PC-3 (cell line): ENCODE measurements around the gene N4BP2L1. TPM values are rescaled to one million over a fixed set of nuclear protein-coding genes. Genes with fewer than 3 reads are reported as not detected.

Experiments used
- ATAC-seq: fragments of 200-7000 bp; cut with Tn5 transposase; 2 replicates; pipeline ENCODE4 v1.9.1; 2020; ENCODE audit warnings: mild to moderate bottlenecking, moderate library complexity
- Bru-seq: library from RNA; stranded (reverse); fragments of 400-500 nt; gene quantifications from one replicate; lab custom pipeline; 2021; lab: Mats Ljungman, UMichigan
- BruChase-seq, 2 experiments: library from RNA; stranded (reverse); fragments of 400-500 nt; gene quantifications; one replicate each; lab custom pipeline; 2021; lab: Mats Ljungman, UMichigan
- BruUV-seq: library from RNA; stranded (reverse); fragments of 400-500 nt; replicated peaks from 2 replicates; lab custom pipeline; 2021; lab: Mats Ljungman, UMichigan
- CTCF ChIA-PET: fragments of 300-600 bp; sonication (Branson Sonifier 250); formaldehyde crosslinking; loops from one replicate; lab custom pipeline; 2022; ENCODE audit warnings: antibody characterized with exemption; lab: Charles Lee
- POLR2A ChIA-PET: fragments of 300-600 bp; sonication (Branson Sonifier 250); formaldehyde crosslinking; loops from one replicate; lab custom pipeline; 2022; ENCODE audit warnings: antibody characterized with exemption; ENCODE audit not compliant: unreplicated experiment; lab: Charles Lee
- DNase-seq: peaks from one replicate; pipeline ENCODE4 v3.0.0-alpha.2; 2015
- H2AFZ ChIP-seq: fragments of 300-600 bp; sonication (generic); 2 replicates; pipeline ENCODE4 v1.6.0; 2016; ENCODE audit warnings: antibody characterized with exemption, low read length
- H3F3A ChIP-seq: fragments of 300-600 bp; sonication (generic); one replicate; pipeline ENCODE4 v1.6.0; 2017; ENCODE audit warnings: antibody characterized with exemption, low read length, control low read depth, mild to moderate bottlenecking; ENCODE audit not compliant: unreplicated experiment
- H3K27ac ChIP-seq: fragments of 300-600 bp; sonication (generic); 2 replicates; pipeline ENCODE4 v1.5.1; 2016; ENCODE audit warnings: mild to moderate bottlenecking, low read length
- H3K27me3 ChIP-seq: fragments of 300-600 bp; sonication (generic); 2 replicates; pipeline ENCODE4 v1.6.1; 2016; ENCODE audit warnings: low read length, mixed read lengths
- H3K36me3 ChIP-seq: fragments of 300-600 bp; sonication (generic); 2 replicates; pipeline ENCODE4 v1.6.1; 2016; ENCODE audit warnings: low read depth, mixed run types, low read length, mixed read lengths
- H3K4me1 ChIP-seq: fragments of 300-600 bp; sonication (generic); 2 replicates; pipeline ENCODE4 v1.5.1; 2016; ENCODE audit warnings: low read length; ENCODE audit not compliant: insufficient read depth
- H3K4me2 ChIP-seq: fragments of 300-600 bp; sonication (generic); 2 replicates; pipeline ENCODE4 v1.6.0; 2016; ENCODE audit warnings: low read length
- H3K4me3 ChIP-seq: fragments of 300-600 bp; sonication (generic); 2 replicates; pipeline ENCODE4 v1.5.1; 2016; ENCODE audit warnings: mild to moderate bottlenecking, low read length, mixed read lengths
- H3K79me2 ChIP-seq: fragments of 300-600 bp; sonication (generic); 2 replicates; pipeline ENCODE4 v1.6.1; 2017; ENCODE audit warnings: low read length, mixed read lengths
- H3K9ac ChIP-seq: fragments of 300-600 bp; sonication (generic); 2 replicates; pipeline ENCODE4 v1.6.0; 2016; ENCODE audit warnings: mild to moderate bottlenecking, low read length
- H3K9me2 ChIP-seq: fragments of 300-600 bp; sonication (generic); replicated peaks from 2 replicates; pipeline ENCODE4 v1.6.1; 2016; ENCODE audit warnings: mixed run types, low read length, mixed read lengths
- H3K9me3 ChIP-seq: fragments of 300-600 bp; sonication (generic); 2 replicates; pipeline ENCODE4 v1.6.1; 2016; ENCODE audit warnings: low read length, mixed read lengths
- H4K20me1 ChIP-seq: fragments of 300-600 bp; sonication (generic); 2 replicates; pipeline ENCODE4 v1.6.1; 2016; ENCODE audit warnings: low read length, mixed read lengths
- CTCF ChIP-seq: fragments of 300-600 bp; sonication (generic); conservative IDR thresholded peaks from 2 replicates; pipeline ENCODE4 v1.5.1; 2017; ENCODE audit warnings: antibody characterized with exemption, low read depth, mild to moderate bottlenecking, low read length
- EZH2phosphoT487 ChIP-seq: fragments of 300-600 bp; sonication (generic); IDR thresholded peaks from 2 replicates; pipeline ENCODE4 v1.6.1; 2018; ENCODE audit warnings: mild to moderate bottlenecking, antibody characterized with exemption, low read length, borderline replicate concordance
- intact Hi-C: fragments of 100-400 bp; cut with micrococcal nuclease; formaldehyde crosslinking; loops from 2 replicates; pipeline ENCODE4 v1.9.0; 2023
- long read RNA-seq: library from polyadenylated mRNA; unstranded; transcript quantifications from one replicate; pipeline ENCODE4 v2.0.0, GENCODE V29; 2021; ENCODE audit not compliant: unreplicated experiment
- total RNA-seq: library from RNA; depleted of rRNA; stranded (reverse); fragments of >200 nt; gene quantifications from 2 replicates; pipeline ENCODE4 v1.2.3, GENCODE V29; 2014; rRNA removed

The N4BP2L1 gene
- total RNA-seq, result 0.15 and 0.17 TPM in 2 replicates
- Bru-seq, nascent RNA, result percentile 38 among the genes with signal in this experiment
- percentile 52 among the genes with signal in this experiment for BruChase-seq, experiment 1, labeled RNA remaining after a 6-hour chase
- BruChase-seq, experiment 2, labeled RNA remaining after a 2-hour chase, result percentile 57 among the genes with signal in this experiment
- long read RNA-seq, partial matches to known transcripts, result 1 of 6 reads
- long read RNA-seq, other reads (novel, unspliced or antisense), result 3 of 6 reads

- BruUV-seq, result no TSS peak
- no peak within 1 kb of the TSS for H3K27ac ChIP-seq
- H3K9ac ChIP-seq, result peak within 1 kb of the TSS; percentile 27; the same call in 1 of the 2 replicates
- H3K4me1 ChIP-seq, result peaks cover 8% of the 10 kb centered on the region; the same call in 1 of the 2 replicates
- peak; percentile 70 for ATAC-seq
- H3K9me3 ChIP-seq, result no peaks in the 10 kb centered on the region
- H3K79me2 ChIP-seq, result no peaks in the 10 kb centered on the region
- H3K4me2 ChIP-seq, result peak within 1 kb of the TSS; percentile 93
- peak within 1 kb of the TSS; percentile 96 for H2AFZ ChIP-seq
- no peaks in the 10 kb centered on the region for H3K27me3 ChIP-seq
- DNase-seq, result peak; percentile 32
- no peak for TF ChIP-seq EZH2phosphoT487
- TF ChIP-seq CTCF, result no peak
- H3F3A ChIP-seq, result no peaks in the 10 kb centered on the region
- H4K20me1 ChIP-seq, result no peaks in the 10 kb centered on the region
- H3K9me2 ChIP-seq, result no peaks in the 10 kb centered on the region
- POLR2A ChIA-PET, result interaction anchor here (0.5 to 0.7 kb wide), 2 partner anchors 13 to 96 kb away, joined by 3 read pairs; no protein-coding TSS in a partner anchor
- CTCF ChIA-PET, result no interaction called here
- intact Hi-C loops, result loop anchor here (10.0 kb wide), 1 partner anchor 113 kb away; the partner anchor contains the start of genes BRCA2 and ZAR1L
- peak within 1 kb of the TSS; percentile 80 for H3K4me3 ChIP-seq
- no peaks in the 10 kb centered on the region for H3K36me3 ChIP-seq
These were observed at the start of gene N4BP2L1 for GRCh38 chr13:32427852-32428580. Gene N4BP2L1 (minus strand): TSS chr13:32428130. CDS start chr13:32428082, 48 bp downstream.

GRCh38 chr13:32476892-32477291, 49.0 kb upstream of the N4BP2L1 start:
- ChIA-PET POLR2A (no interaction called here), CTCF (no interaction called here)
- no peak overlapping the region for H3K27ac ChIP-seq
- no peaks in the 10 kb centered on the region for H3K36me3 ChIP-seq
- no peaks in the 10 kb centered on the region for H3K9me2 ChIP-seq
- no peaks in the 10 kb centered on the region for H3K9me3 ChIP-seq
- no peaks in the 10 kb centered on the region for H4K20me1 ChIP-seq
- no TSS peak for BruUV-seq
- no peak overlapping the region for H3K4me2 ChIP-seq
- H3F3A ChIP-seq, result no peaks in the 10 kb centered on the region
- H3K9ac ChIP-seq, result no peak overlapping the region
- peaks cover 8% of the 10 kb centered on the region; the same call in 1 of the 2 replicates for H3K4me1 ChIP-seq
- no peaks in the 10 kb centered on the region for H3K79me2 ChIP-seq
- intact Hi-C loops, result no loop called here
- no peak for TF ChIP-seq CTCF
- H2AFZ ChIP-seq, result no peak overlapping the region
- DNase-seq (no peak), ATAC-seq (no peak)
- no peaks in the 10 kb centered on the region for H3K27me3 ChIP-seq
- H3K4me3 ChIP-seq, result no peak overlapping the region
